GM12872 (cell line): ENCODE data around the gene PER1.

Source experiments
- CTCF ChIP-seq: IDR thresholded peaks from 3 replicates; pipeline ENCODE4 v1.5.1; 2011; ENCODE audit warnings: low read depth, mild to moderate bottlenecking, low read length, moderate library complexity; ENCODE audit not compliant: insufficient read depth

The PER1 gene

GRCh38 chr17:8103549-8103948, 48.7 kb downstream of the PER1 start:
- no peak for TF ChIP-seq CTCF

GRCh38 chr17:8101721-8102120, 50.5 kb downstream of the PER1 start:
- no peak for TF ChIP-seq CTCF

- no peak for TF ChIP-seq CTCF
Observed at GRCh38 chr17:8100763-8101162, 51.4 kb downstream of the PER1 start.

- no peak for TF ChIP-seq CTCF
Observed at GRCh38 chr17:8100111-8100510, 52.1 kb downstream of the PER1 start.

- no peak for TF ChIP-seq CTCF
Observed at GRCh38 chr17:8096541-8096940, 55.7 kb downstream of the PER1 start.

- TF ChIP-seq CTCF, result no peak
Observed at GRCh38 chr17:8095361-8095760, 56.8 kb downstream of the PER1 start.

- TF ChIP-seq CTCF, result no peak
Observed at GRCh38 chr17:8091033-8091687, 61.0 kb downstream of the PER1 start.
